ENCODE data around the gene MYO15A.

MYO15A gene

DNA sequence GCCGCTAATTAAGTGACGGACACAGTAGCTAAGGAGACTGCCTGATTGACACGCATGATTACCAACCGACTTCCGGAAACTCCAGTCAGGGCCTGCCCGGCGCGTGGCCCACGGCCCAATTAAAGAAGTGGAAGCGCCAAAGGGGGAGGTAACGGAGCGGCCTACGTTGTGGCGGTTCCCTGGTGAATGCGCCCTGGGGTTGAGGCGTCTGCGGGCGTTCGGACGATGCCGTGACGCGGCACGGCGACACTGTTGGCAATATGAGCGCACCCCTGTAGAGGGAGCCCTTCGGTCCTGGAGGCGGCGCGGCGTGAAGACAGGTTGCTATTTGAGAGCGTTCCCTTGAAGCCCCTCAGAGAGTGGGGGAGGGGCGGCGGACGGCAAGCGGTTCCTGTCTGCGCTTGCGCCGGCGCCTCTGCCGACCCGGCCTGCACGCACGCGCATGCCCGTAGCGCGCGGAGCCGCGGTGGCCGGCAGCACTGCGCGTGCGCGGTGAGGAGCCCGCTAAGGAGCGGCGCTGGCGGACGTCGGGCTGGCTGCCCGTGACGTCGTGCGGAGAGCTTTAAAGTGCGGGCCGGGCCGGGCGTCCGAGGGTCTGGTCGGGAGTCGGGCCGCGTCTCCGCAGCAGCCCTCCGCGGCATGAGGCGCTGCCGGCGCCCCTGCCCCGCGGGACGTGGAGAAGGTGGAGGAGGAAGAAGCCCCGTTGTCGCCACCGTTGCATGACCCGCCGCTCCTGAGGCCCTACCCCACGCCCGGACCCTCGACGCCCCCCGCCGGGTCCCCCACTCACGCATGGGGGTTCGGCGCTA lies 75.0 kb downstream of the MYO15A start, which contains the start of gene ALKBH5 (continued):
- TF ChIP-seq, protein P1, sequence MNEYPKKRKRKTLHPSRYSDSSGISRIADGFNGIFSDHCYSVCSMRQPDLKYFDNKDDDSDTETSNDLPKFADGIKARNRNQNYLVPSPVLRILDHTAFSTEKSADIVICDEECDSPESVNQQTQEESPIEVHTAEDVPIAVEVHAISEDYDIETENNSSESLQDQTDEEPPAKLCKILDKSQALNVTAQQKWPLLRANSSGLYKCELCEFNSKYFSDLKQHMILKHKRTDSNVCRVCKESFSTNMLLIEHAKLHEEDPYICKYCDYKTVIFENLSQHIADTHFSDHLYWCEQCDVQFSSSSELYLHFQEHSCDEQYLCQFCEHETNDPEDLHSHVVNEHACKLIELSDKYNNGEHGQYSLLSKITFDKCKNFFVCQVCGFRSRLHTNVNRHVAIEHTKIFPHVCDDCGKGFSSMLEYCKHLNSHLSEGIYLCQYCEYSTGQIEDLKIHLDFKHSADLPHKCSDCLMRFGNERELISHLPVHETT (tag by site-specific recombination; IDR thresholded peaks at IDR 0.05): no peak
- TF ChIP-seq, protein P2, sequence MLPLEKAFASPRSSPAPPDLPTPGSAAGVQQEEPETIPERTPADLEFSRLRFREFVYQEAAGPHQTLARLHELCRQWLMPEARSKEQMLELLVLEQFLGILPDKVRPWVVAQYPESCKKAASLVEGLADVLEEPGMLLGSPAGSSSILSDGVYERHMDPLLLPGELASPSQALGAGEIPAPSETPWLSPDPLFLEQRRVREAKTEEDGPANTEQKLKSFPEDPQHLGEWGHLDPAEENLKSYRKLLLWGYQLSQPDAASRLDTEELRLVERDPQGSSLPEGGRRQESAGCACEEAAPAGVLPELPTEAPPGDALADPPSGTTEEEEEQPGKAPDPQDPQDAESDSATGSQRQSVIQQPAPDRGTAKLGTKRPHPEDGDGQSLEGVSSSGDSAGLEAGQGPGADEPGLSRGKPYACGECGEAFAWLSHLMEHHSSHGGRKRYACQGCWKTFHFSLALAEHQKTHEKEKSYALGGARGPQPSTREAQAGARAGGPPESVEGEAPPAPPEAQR (tag by site-specific recombination; IDR thresholded peaks at IDR 0.05): no peak
- TF ChIP-seq, protein P3, sequence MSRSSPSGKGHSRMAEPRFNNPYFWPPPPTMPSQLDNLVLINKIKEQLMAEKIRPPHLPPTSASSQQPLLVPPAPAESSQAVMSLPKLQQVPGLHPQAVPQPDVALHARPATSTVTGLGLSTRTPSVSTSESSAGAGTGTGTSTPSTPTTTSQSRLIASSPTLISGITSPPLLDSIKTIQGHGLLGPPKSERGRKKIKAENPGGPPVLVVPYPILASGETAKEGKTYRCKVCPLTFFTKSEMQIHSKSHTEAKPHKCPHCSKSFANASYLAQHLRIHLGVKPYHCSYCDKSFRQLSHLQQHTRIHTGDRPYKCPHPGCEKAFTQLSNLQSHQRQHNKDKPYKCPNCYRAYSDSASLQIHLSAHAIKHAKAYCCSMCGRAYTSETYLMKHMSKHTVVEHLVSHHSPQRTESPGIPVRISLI (tag by site-specific recombination; IDR thresholded peaks at IDR 0.05): no peak
- TF ChIP-seq ZNF473 (tag by site-specific recombination; IDR thresholded peaks at IDR 0.05) (no peak), ZNF248 (tag by site-specific recombination; IDR thresholded peaks at IDR 0.05) (no peak), ZNF530 (tag by site-specific recombination; IDR thresholded peaks at IDR 0.05; ENCODE audit: low read depth) (no peak), ZNF114 (tag by site-specific recombination; IDR thresholded peaks at IDR 0.05) (no peak), ZNF311 (tag by site-specific recombination; IDR thresholded peaks at IDR 0.05; ENCODE audit: borderline replicate concordance) (no peak), ZNF626 (tag by site-specific recombination; IDR thresholded peaks at IDR 0.05) (no peak), ZSCAN16 (tag by site-specific recombination; IDR thresholded peaks at IDR 0.05) (no peak), ZNF202 (tag by site-specific recombination; IDR thresholded peaks at IDR 0.05; ENCODE audit: borderline replicate concordance) (no peak), ZNF701 (tag by site-specific recombination; IDR thresholded peaks at IDR 0.05) (no peak), ZNF558 (tag by site-specific recombination; IDR thresholded peaks at IDR 0.05) (no peak), ZBTB48 (tag by site-specific recombination; IDR thresholded peaks at IDR 0.05) (peak; percentile 95), ZNF391 (tag by site-specific recombination; IDR thresholded peaks at IDR 0.05; ENCODE audit: borderline replicate concordance, low read depth) (peak; percentile 60; the same call in 1 of the 2 replicates), KLF7 (tag by site-specific recombination; IDR thresholded peaks at IDR 0.05; ENCODE audit: borderline replicate concordance) (no peak; the same call in 1 of the 2 replicates), ZBTB21 (tag by site-specific recombination; IDR thresholded peaks at IDR 0.05) (0 out of 2 replicates have a peak, but pooled peaks have one; percentile 11)
- TF ChIP-seq, protein P4, sequence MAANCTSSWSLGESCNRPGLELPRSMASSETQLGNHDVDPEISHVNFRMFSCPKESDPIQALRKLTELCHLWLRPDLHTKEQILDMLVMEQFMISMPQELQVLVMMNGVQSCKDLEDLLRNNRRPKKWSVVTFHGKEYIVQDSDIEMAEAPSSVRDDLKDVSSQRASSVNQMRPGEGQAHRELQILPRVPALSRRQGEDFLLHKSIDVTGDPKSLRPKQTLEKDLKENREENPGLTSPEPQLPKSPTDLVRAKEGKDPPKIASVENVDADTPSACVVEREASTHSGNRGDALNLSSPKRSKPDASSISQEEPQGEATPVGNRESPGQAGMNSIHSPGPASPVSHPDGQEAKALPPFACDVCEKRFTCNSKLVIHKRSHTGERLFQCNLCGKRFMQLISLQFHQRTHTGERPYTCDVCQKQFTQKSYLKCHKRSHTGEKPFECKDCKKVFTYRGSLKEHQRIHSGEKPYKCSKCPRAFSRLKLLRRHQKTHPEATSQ (tag by site-specific recombination; IDR thresholded peaks at IDR 0.05): peak; percentile 13; the same call in 1 of the 2 replicates
- TF ChIP-seq, protein P5, sequence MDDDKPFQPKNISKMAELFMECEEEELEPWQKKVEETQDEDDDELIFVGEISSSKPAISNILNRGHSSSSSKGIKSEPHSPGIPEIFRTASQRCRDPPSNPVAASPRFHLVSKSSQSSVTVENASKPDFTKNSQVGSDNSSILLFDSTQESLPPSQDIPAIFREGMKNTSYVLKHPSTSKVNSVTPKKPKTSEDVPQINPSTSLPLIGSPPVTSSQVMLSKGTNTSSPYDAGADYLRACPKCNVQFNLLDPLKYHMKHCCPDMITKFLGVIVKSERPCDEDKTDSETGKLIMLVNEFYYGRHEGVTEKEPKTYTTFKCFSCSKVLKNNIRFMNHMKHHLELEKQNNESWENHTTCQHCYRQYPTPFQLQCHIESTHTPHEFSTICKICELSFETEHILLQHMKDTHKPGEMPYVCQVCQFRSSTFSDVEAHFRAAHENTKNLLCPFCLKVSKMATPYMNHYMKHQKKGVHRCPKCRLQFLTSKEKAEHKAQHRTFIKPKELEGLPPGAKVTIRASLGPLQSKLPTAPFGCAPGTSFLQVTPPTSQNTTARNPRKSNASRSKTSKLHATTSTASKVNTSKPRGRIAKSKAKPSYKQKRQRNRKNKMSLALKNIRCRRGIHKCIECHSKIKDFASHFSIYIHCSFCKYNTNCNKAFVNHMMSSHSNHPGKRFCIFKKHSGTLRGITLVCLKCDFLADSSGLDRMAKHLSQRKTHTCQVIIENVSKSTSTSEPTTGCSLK (tag by site-specific recombination; IDR thresholded peaks at IDR 0.05): no peak
- TF ChIP-seq, protein P6, sequence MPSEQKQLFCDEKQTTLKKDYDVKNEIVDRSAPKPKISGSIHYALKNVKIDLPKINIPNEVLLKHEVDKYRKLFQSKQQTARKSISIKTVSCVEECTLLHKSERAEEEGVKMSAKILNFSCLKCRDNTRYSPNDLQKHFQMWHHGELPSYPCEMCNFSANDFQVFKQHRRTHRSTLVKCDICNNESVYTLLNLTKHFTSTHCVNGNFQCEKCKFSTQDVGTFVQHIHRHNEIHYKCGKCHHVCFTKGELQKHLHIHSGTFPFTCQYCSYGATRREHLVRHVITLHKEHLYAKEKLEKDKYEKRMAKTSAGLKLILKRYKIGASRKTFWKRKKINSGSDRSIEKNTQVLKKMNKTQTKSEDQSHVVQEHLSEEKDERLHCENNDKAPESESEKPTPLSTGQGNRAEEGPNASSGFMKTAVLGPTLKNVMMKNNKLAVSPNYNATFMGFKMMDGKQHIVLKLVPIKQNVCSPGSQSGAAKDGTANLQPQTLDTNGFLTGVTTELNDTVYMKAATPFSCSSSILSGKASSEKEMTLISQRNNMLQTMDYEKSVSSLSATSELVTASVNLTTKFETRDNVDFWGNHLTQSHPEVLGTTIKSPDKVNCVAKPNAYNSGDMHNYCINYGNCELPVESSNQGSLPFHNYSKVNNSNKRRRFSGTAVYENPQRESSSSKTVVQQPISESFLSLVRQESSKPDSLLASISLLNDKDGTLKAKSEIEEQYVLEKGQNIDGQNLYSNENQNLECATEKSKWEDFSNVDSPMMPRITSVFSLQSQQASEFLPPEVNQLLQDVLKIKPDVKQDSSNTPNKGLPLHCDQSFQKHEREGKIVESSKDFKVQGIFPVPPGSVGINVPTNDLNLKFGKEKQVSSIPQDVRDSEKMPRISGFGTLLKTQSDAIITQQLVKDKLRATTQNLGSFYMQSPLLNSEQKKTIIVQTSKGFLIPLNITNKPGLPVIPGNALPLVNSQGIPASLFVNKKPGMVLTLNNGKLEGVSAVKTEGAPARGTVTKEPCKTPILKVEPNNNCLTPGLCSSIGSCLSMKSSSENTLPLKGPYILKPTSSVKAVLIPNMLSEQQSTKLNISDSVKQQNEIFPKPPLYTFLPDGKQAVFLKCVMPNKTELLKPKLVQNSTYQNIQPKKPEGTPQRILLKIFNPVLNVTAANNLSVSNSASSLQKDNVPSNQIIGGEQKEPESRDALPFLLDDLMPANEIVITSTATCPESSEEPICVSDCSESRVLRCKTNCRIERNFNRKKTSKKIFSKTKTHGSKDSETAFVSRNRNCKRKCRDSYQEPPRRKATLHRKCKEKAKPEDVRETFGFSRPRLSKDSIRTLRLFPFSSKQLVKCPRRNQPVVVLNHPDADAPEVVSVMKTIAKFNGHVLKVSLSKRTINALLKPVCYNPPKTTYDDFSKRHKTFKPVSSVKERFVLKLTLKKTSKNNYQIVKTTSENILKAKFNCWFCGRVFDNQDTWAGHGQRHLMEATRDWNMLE (tag by site-specific recombination; conservative IDR thresholded peaks at IDR 0.05; ENCODE audit: low read depth): no peak

Measured in HEK293 (cell line).